Globus pallidus (tissue), 1 donor: Measurements from ENCODE around the gene SLC37A3.

Experiments
- DNase-seq: peaks from one replicate; pipeline ENCODE4 v3.0.0-alpha.2; 2015; ENCODE audit warnings: low spot score

The SLC37A3 gene

GRCh38 chr7:140400381-140400780 lies 2.1 kb upstream of the SLC37A3 start:
- DNase-seq = no peak

GRCh38 chr7:140398821-140399220 lies 491 bp upstream of the SLC37A3 start:
- DNase-seq = no peak

GRCh38 chr7:140393756-140394306 lies 4.5 kb downstream of the SLC37A3 start:
- no peak for DNase-seq

GRCh38 chr7:140391634-140392033 lies 6.7 kb downstream of the SLC37A3 start:
- DNase-seq = no peak

- peak; percentile 16 for DNase-seq
Observed at GRCh38 chr7:140390466-140391190, 7.7 kb downstream of the SLC37A3 start.

- DNase-seq = no peak
Observed at GRCh38 chr7:140390034-140390433, 8.3 kb downstream of the SLC37A3 start.

- DNase-seq = no peak
Observed at GRCh38 chr7:140389445-140389844, 8.9 kb downstream of the SLC37A3 start.

- no peak for DNase-seq
Observed at GRCh38 chr7:140384894-140385545, 13.3 kb downstream of the SLC37A3 start.

GRCh38 chr7:140383954-140384713 lies 14.2 kb downstream of the SLC37A3 start:
- DNase-seq = no peak

- no peak for DNase-seq
Observed at GRCh38 chr7:140375892-140376730, 22.2 kb downstream of the SLC37A3 start.

- DNase-seq = no peak
Observed at GRCh38 chr7:140375323-140375722, 23.0 kb downstream of the SLC37A3 start.

- no peak for DNase-seq
Observed at GRCh38 chr7:140369294-140369693, 29.0 kb downstream of the SLC37A3 start.

GRCh38 chr7:140367528-140367927 lies 30.8 kb downstream of the SLC37A3 start:
- DNase-seq = no peak

- DNase-seq = no peak
Observed at GRCh38 chr7:140364819-140365218, 33.5 kb downstream of the SLC37A3 start.

GRCh38 chr7:140360697-140361229 lies 37.6 kb downstream of the SLC37A3 start:
- no peak for DNase-seq

GRCh38 chr7:140358412-140359051 lies 39.8 kb downstream of the SLC37A3 start:
- DNase-seq = no peak

GRCh38 chr7:140358024-140358411 lies 40.3 kb downstream of the SLC37A3 start:
- DNase-seq = no peak

- no peak for DNase-seq
Observed at GRCh38 chr7:140350056-140350455, 48.3 kb downstream of the SLC37A3 start.

- peak; percentile 52 for DNase-seq
Observed at GRCh38 chr7:140349144-140349771, 49.1 kb downstream of the SLC37A3 start.

- DNase-seq = no peak
Observed at GRCh38 chr7:140348161-140348849, 50.0 kb downstream of the SLC37A3 start.
